Islet of Langerhans (tissue), 1 donor: ENCODE results near the gene SFPQ.
"Not testable (repeated sequence)": the region's sequence is repeated elsewhere in the genome, so short reads cannot be mapped to it uniquely, and the experiment has no call there.

ENCODE experiments used
- FAIRE-seq: peaks from one replicate; lab custom pipeline; 2011; peaks lifted over from hg19 to GRCh38; lab: Jason Lieb, UNC

Gene SFPQ

DNA sequence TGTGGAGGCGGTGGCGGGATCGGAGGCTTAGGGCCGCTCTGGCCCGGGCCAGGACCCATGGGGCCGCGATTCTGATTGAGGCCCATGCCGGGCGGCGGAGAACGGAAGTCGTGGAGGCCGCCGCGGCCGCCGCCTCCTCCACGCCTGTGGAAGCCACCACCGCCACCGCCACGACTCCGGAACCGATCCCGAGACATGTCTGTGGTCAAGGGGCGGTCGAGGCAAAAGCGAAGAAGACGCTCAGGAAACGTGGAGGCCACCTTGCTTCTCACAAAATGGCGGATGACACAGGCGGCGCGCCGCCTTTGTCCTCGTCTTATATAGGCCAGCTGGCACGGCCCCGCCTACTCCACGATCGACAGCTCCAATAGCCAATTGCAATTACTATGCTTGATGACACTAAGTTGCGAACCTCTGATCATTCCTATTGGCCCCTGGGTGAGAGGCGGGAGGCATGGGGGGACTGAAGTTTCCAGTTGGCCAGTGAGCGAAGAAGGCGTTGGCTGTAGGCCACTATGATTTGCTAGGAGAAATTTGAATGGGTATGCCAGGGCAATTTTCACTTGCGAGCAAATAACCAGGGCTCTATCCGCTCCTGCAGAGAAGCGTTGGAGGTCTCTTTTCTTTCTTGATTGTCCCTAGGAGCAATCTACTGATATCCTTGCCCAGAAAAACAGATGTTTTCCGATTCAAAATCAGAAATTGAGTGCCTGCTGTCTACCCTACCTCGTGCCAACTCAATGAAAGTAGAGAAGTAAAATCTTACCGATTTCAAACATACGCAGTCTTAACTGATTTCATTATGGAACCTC is at the start of gene SFPQ:
Gene SFPQ (minus strand): TSS at position 293 of the 812 bp plus-strand sequence. CDS start 96 bp downstream, at position 197.
- FAIRE-seq: peak; percentile 95

DNA sequence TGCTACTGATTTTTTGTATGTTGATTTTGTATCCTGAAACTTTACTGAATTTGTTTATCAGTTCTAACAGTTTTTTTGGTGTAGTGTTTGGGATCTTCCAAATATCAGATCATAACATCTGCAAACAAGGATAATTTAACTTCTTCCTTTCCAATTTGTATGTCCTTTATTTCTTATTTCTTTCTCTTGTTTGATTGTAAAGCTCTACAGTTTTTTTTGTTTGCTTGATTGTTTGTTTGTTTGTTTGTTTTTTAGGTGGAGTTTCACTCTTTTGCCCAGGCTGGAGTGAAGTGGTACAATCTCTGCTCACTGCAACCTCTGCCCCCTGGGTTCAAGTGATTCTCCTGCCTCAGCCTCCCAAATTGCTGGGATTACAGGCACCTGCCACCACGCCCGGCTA is 43.8 kb upstream of the SFPQ start:
- not testable (repeated sequence) for FAIRE-seq

- FAIRE-seq: no peak
Measured at GRCh38 chr1:35231287-35231686, 38.3 kb upstream of the SFPQ start.

DNA sequence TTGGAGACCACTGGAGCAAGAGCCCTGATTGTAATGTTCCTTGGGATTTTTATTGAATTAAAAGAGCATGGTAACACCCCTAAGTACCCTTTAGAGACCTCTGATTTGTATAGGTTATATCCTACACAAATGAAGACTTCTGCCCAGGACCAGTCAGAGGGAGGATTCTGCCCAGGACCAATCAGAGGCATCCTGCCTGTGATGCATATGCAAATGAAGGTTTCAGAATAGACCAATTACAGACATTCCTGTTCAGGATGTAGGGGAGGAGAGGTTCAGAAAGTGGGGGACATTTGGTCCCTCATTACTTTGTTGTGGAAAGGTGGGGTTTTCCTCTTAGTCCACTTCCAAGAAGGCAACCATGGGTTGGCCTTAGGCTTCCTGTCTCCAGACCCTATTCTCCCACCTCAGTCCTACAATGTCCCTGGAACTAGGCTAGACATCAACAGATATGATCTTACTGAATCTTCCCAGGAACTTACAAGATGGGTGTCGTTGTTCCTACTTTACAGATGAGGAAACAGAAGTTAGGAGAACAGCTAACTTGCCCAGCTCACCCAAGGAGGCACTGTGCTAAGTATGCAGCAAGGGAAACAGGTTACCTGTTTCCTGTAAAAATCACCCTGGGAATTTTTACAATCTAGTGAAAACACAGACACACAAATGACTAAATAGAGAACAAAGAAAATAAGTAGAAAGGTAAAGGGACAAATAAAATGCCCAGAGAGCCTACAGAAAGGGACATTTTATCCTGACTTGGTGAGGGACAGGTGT is 36.8 kb upstream of the SFPQ start:
- no peak for FAIRE-seq

GRCh38 chr1:35226546-35226945 is 33.6 kb upstream of the SFPQ start:
- no peak for FAIRE-seq

GRCh38 chr1:35223084-35223630 is 30.2 kb upstream of the SFPQ start:
- FAIRE-seq: no peak

- no peak for FAIRE-seq
Measured at GRCh38 chr1:35222322-35223083, 29.6 kb upstream of the SFPQ start.

DNA sequence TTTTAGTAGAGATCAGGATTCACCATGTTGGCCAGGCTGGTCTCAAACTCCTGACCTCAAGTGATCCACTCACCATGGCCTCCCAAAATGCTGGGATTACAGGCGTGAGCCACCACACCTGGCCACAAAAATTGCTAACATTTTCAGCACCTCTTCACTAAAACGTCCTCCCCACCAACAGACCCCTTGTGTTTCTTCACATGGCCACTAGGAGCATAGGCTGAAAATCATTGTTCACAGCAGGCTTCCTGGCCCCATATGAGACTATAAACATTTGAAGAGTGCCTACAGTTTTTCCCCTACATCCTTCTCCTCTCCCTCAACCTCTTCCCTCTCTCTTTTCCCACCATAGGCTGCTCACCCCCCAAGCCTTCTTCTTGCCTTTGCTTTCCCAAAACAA is 28.0 kb upstream of the SFPQ start:
- no peak for FAIRE-seq

DNA sequence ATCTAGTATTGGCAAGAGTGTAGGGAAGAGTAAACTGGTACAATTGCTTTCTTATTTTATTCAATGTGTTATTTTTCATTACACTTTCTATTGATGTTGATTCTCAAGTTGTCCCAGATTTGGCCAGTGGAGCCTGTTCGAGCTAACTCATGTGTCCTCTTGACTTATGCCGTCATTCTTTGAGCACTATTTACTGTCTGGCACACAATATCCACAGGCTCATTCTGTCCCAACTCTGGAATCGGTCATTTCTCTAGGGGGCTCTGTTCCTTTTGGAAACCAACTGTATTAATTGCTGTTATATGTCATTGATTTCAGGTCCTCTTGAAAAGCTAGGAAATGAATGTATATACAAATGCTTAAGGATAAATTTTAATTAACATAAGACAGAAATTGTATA is 22.4 kb upstream of the SFPQ start:
- no peak for FAIRE-seq

- FAIRE-seq: no peak
Measured at GRCh38 chr1:35211120-35211414, 18.1 kb upstream of the SFPQ start.

- FAIRE-seq: no peak
Measured at GRCh38 chr1:35210321-35211119, 17.6 kb upstream of the SFPQ start.

- FAIRE-seq: no peak
Measured at GRCh38 chr1:35203295-35203694, 10.3 kb upstream of the SFPQ start.

DNA sequence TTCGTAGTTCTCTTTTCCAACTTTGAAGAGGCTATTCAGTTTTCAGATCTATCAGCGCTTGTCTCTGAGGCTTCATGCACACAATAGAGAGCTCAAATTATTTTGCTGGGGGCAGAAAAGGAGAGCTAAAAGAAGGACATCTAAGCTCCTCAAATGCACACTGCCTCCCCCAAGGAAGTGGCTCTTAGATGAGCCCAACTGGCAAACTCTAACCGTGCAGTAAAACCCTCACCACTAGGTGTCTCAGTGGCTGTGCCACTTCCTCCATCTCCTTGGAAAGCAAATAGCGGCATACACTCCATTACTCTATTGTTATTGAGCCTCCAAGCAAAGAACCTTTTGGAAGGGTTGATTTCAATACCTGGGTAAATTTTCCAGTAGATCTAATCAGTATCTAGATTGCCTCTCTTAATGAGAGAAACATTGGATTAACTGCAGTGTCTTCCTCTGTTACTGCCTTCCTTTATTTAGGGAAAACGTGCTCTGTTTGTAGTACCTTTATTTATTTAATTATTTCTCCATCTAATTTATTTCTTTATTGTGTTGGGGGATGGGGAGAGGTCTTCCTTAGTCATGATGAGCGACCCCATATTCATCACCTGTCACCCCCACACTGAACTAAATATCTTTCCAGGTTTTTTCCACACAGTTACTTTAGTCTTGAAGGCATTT is 9.2 kb upstream of the SFPQ start:
- peak; percentile 79 for FAIRE-seq

- no peak for FAIRE-seq
Measured at GRCh38 chr1:35201631-35202030, 8.7 kb upstream of the SFPQ start.

- no peak for FAIRE-seq
Measured at GRCh38 chr1:35192056-35192852, 691 bp downstream of the SFPQ start.

DNA sequence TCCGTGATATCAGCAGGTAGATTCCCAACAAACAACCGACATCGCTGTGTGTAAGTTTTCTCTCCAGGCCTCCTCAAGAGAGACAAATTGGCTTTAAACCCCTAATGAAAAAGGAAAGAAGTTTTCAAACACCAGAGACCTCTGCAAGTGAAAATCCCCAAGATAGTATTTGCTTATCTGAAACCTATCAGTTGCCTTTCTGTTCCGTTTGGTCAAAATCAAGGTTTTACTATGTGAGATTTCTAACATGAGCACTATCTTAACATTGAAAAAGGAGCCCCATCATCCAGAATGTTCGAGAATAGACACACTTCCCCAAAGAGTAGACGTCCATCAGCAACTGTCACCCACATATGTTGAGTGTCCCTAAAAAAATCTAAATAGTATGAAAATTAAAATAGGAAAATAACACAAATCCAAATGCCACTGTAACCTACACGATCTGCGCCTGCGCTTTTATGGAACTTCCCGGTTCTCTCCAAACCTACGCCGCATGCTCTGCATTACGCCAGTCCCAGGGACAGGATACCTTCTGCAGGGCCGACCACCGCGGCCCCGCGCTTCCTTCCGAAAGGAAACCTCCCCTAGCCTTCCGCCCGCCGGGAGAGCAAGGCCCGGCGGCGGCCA is 1.4 kb downstream of the SFPQ start:
- no peak for FAIRE-seq

DNA sequence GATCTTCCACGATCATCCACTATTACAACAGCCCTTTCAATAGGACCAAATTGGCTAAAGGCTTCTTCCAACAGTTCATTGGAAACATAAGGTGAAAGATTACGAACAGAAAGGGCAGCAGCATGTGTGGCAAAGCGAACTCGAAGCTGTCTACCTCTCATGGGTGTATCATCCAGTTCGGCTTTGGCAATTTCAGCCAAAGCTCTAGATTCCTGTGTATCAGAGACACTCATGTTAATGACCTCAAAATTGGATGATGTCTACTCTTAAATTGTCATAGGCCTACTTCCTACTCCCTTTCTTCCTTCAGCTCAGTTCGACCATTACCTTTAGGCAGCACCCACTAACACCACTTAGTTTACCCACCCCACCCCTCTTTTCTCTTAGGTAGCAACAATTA is 2.2 kb downstream of the SFPQ start:
- FAIRE-seq: no peak

DNA sequence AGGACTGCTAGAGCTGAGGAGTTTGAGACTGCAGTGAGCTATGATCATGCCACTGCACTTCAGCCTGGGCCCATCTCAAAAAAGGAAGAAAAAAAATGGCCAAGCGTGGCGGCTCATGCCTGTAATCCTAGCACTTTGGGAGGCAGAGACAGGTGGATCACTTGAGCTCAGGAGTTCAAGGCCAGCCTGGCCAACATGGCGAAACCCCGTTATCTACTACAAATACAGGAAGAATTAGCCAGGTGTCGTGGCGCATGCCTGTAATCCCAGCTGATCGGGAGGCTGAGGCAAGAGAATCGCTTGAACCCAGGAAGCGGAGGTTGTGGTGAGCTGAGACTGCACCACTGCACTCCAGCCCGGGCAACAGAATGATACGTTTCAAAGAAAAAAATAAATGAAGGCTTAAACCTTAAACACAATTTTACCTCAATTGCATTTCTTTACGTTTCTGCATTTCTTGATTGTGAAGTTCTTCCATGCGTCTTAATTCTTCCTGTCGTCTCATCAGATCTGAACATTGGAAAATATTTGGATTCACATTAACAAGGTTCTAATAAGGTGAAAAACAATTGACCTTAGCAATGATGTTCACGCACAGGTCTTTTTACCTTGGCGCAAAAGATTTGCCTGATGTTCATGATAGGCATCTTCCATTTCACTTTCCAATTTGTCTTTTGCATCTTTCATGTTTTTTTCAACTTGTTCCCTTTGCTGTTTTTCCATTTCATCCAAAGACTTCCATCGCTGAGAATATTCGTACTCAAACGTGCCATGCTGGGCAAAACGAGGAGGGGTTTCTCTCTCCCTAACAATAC is 4.2 kb downstream of the SFPQ start:
- no peak for FAIRE-seq

DNA sequence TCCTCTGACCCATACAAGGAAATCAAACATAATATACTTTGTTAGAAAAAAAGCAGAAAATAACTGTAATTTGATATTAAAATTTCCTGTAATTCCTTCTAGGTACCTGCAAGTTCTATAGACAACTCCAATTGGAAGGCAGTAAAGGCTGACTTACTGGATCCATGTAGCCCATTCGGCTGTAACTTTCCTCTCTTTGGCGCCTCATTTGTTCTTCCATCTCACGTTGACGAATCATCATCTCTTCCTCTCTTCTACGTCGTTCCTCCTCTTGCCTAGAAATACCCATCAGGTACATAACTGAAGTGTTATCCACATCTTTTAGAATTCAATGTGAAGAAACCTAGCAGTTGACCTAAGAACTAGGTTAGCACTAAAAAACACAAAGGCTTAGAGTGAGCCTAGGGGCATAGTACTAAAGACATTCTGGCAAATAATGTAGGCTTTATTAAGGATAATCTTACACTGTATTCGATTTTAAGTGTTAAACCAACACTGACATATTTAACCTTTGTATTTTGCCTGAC is 5.1 kb downstream of the SFPQ start:
- no peak for FAIRE-seq
